VCaP (cell line): ENCODE measurements around the gene AGTRAP.

ENCODE experiments used
- H3K27ac ChIP-seq: fragments of 450-650 bp; 2 replicates; pipeline ENCODE4 v1.5.1; 2017
- CTCF ChIP-seq: fragments of 450-650 bp; conservative IDR thresholded peaks from 2 replicates; pipeline ENCODE4 v1.5.1; 2017; ENCODE audit warnings: mild to moderate bottlenecking, moderate library complexity

The AGTRAP gene

GRCh38 chr1:11693917-11694316 is 42.0 kb upstream of the AGTRAP start:
- no peak for TF ChIP-seq CTCF
- no peak overlapping the region for H3K27ac ChIP-seq

GRCh38 chr1:11695861-11696260 is 40.1 kb upstream of the AGTRAP start:
- TF ChIP-seq CTCF, result no peak

GRCh38 chr1:11697188-11697892 is 38.6 kb upstream of the AGTRAP start:
- TF ChIP-seq CTCF, result no peak
- H3K27ac ChIP-seq, result no peak overlapping the region

More at GRCh38 chr1:11695861-11696260, 40.1 kb upstream of the AGTRAP start:
- H3K27ac ChIP-seq, result no peak overlapping the region

- TF ChIP-seq CTCF, result no peak
- H3K27ac ChIP-seq, result no peak overlapping the region
These were observed 38.1 kb upstream of the AGTRAP start for GRCh38 chr1:11697893-11698210.

GRCh38 chr1:11700601-11701467 is 35.1 kb upstream of the AGTRAP start:
- H3K27ac ChIP-seq, result 0 out of 2 replicates have a peak overlapping the region, but pooled peaks have one; percentile 16
- no peak for TF ChIP-seq CTCF

GRCh38 chr1:11701551-11701961 is 34.4 kb upstream of the AGTRAP start:
- H3K27ac ChIP-seq, result 0 out of 2 replicates have a peak overlapping the region, but pooled peaks have one; percentile 16
- no peak for TF ChIP-seq CTCF

GRCh38 chr1:11701981-11702803 is 33.7 kb upstream of the AGTRAP start:
- no peak for TF ChIP-seq CTCF
- no peak overlapping the region for H3K27ac ChIP-seq
